CD8-positive, alpha-beta memory T cell (primary cell): ENCODE measurements around the gene DNAJC7. TPM values are rescaled to one million over a fixed set of nuclear protein-coding genes. Genes with fewer than 3 reads are reported as not detected.
"Not testable (repeated sequence)": the region's sequence is repeated elsewhere in the genome, so short reads cannot be mapped to it uniquely, and the experiment has no call there.

Experiments
- CTCF ChIA-PET: fragments of 350-600 bp; sonication (Branson Sonifier 250); formaldehyde crosslinking; loops from one replicate; lab custom pipeline; 2021; ENCODE audit warnings: antibody characterized with exemption; lab: Charles Lee
- POLR2A ChIA-PET: fragments of 350-600 bp; sonication (Branson Sonifier 250); formaldehyde crosslinking; loops from one replicate; lab custom pipeline; 2021; ENCODE audit warnings: antibody characterized with exemption; lab: Charles Lee
- DNase-seq, 5 donors: peaks; one replicate each; pipeline versions ENCODE4 v3.0.0 to v3.0.0-alpha.2; 2020 to 2022; ENCODE audit warnings: mixed read lengths in 1 of 5
- H3K27ac ChIP-seq: one replicate; pipeline ENCODE4 v1.7.0; 2013; ENCODE audit warnings: low read depth, mild to moderate bottlenecking, low read length, moderate library complexity
- H3K27me3 ChIP-seq: 2 replicates; pipeline ENCODE4 v1.7.0; 2013; ENCODE audit warnings: low read length, mild to moderate bottlenecking; ENCODE audit not compliant: insufficient read depth, poor library complexity, severe bottlenecking
- H3K36me3 ChIP-seq: 2 replicates; pipeline ENCODE4 v1.7.0; 2013; ENCODE audit warnings: mild to moderate bottlenecking, low read length, moderate library complexity; ENCODE audit not compliant: insufficient read depth
- H3K4me1 ChIP-seq: 2 replicates; pipeline ENCODE4 v1.7.0; 2013; ENCODE audit warnings: mild to moderate bottlenecking, low read length, moderate library complexity; ENCODE audit not compliant: insufficient read depth
- H3K4me3 ChIP-seq: 2 replicates; pipeline ENCODE4 v1.7.0; 2013; ENCODE audit warnings: mild to moderate bottlenecking, low read length
- H3K9me3 ChIP-seq: 2 replicates; pipeline ENCODE4 v1.7.0; 2013; ENCODE audit warnings: mild to moderate bottlenecking, low read length
- H3K27ac Mint-ChIP-seq, 8 donors: one replicate each; pipeline ENCODE4 v1.8.0; 2020 to 2021; ENCODE audit warnings: mixed read lengths in 8 of 8, mild to moderate bottlenecking in 6 of 8, inconsistent platforms in 3 of 8, moderate library complexity in 3 of 8
- H3K27me3 Mint-ChIP-seq, 2 donors: one replicate each; pipeline ENCODE4 v1.8.0; 2020 to 2021; ENCODE audit warnings: mixed read lengths in 2 of 2, mild to moderate bottlenecking in 1 of 2, moderate library complexity in 1 of 2
- H3K36me3 Mint-ChIP-seq, 3 donors: one replicate each; pipeline ENCODE4 v1.8.0; 2020 to 2021; ENCODE audit warnings: mixed read lengths in 3 of 3, inconsistent platforms in 1 of 3, mild to moderate bottlenecking in 1 of 3
- H3K4me1 Mint-ChIP-seq, 3 donors: one replicate each; pipeline ENCODE4 v1.8.0; 2020 to 2021; ENCODE audit warnings: mixed read lengths in 3 of 3, inconsistent platforms in 1 of 3, mild to moderate bottlenecking in 1 of 3
- H3K4me3 Mint-ChIP-seq, 7 donors: one replicate each; pipeline ENCODE4 v1.8.0; 2020 to 2021; ENCODE audit warnings: mixed read lengths in 7 of 7, mild to moderate bottlenecking in 6 of 7, moderate library complexity in 4 of 7, inconsistent platforms in 2 of 7
- H3K9me3 Mint-ChIP-seq, 5 donors: one replicate each; pipeline ENCODE4 v1.8.0; 2020 to 2022; ENCODE audit warnings: mixed read lengths in 5 of 5, mild to moderate bottlenecking in 3 of 5, moderate library complexity in 2 of 5, inconsistent platforms in 1 of 5
- polyA plus RNA-seq: library from polyadenylated mRNA; unstranded; fragments of 300-500 nt; fragmentation: Illumina TruSeq; gene quantifications from one replicate; pipeline ENCODE4 v1.2.3, GENCODE V29; 2021
- total RNA-seq, 2 experiments: library from RNA; stranded (reverse); gene quantifications; one replicate each; pipeline ENCODE4 v1.2.3, GENCODE V29; 2021

Gene DNAJC7
- total and polyA plus RNA-seq, 3 experiments from 2014 or later: 74.6 to 111 (median 111) TPM

DNA sequence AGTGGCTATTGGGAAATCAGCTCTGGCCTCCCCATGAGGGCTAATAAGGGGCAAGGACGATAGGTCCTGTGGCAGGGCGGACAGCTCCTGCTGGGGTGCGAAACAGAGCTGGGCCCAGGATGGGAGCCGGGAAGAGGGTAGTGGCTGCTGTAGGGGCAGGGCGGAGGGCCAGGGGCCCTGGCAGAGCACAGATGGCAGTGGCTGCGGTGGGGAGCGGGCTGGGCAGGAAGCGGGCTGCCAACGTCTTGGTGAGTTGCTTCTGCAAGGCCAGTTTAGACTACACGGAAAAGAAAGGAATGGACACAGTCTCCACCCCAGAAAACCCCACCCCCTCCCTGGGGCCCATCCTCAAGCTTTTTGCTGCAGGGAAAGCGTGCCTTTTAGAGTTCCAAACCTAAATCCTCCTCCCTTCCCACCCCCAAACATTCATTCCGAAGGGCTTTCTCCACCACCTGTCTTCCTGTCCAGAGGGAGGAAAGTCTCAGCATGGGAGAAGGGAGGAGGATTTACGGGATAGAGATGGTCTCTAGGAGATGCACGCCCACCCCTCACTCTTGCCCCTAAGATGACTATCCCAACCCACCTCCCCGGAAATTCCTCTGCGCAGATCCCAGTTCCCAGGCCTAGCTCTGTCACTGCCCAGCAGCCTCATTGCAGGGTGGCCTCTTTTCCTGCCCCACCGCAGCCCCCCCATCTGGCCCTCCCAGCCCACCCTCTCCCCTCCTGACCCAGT is 9.8 kb upstream of the DNAJC7 start:
- H3K4me3 ChIP-seq: no peak overlapping the region
- Mint-ChIP-seq H3K9me3 (no peaks in the 10 kb centered on the region), H3K36me3 (peaks cover 0 to 26% (median 5%) of the 10 kb centered on the region in 3 donors), H3K27me3 (peaks cover 0 to 9% of the 10 kb centered on the region in 2 donors), H3K27ac (peak overlapping the region in 2 of 8 donors; percentile 32 to 88), H3K4me1 (peaks cover 5 to 9% (median 8%) of the 10 kb centered on the region in 3 donors), H3K4me3 (no peak overlapping the region)
- H3K36me3 ChIP-seq: peaks cover 21% of the 10 kb centered on the region
- no peaks in the 10 kb centered on the region for H3K27me3 ChIP-seq
- DNase-seq: no peak
- ChIA-PET CTCF (interaction anchor here (1.0 to 10.4 kb wide), 5 partner anchors 10 to 90 kb away, joined by 3 to 109 read pairs (median 7); partner anchors contain the start of genes DHX58, DNAJC7 and KAT2A), POLR2A (interaction anchor here (1.3 kb wide), 1 partner anchor 23 kb away, joined by 3 read pairs; no protein-coding TSS in a partner anchor)
- H3K4me1 ChIP-seq: peaks cover 6% of the 10 kb centered on the region
- H3K27ac ChIP-seq: no peak overlapping the region
- no peaks in the 10 kb centered on the region for H3K9me3 ChIP-seq

DNA sequence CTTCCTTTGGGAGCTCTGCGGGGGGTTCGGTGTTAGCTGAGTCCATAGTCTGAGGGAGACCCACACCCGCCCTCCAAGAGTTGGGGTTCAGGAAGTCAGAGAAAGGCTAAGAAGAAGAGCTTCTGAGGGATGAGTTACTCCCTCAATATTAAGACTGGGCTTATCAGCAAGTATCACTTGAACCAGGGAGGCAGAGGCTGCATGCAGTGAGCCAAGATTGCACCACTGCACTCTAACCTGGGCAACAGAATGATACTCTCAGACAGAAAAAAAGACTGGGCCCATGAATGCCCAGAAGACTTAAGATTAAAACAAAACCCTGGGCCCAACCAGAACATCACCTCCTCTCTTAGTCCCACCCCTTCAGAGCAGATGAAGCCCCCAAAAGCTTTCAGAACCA is 8.7 kb upstream of the DNAJC7 start:
- CTCF ChIA-PET: interaction anchor here (1.0 to 10.4 kb wide), 12 partner anchors 9 to 381 kb away, joined by 3 to 109 read pairs (median 5); partner anchors contain the start of genes CNP, DHX58, DNAJC7 and KAT2A
- Mint-ChIP-seq H3K9me3 (no peaks in the 10 kb centered on the region), H3K4me3 (no peak overlapping the region), H3K27ac (no peak overlapping the region), H3K4me1 (peaks cover 11 to 17% (median 17%) of the 10 kb centered on the region in 3 donors), H3K27me3 (peaks cover 0 to 9% of the 10 kb centered on the region in 2 donors), H3K36me3 (peaks cover 0 to 32% (median 5%) of the 10 kb centered on the region in 3 donors)
- no peak overlapping the region for H3K27ac ChIP-seq
- H3K36me3 ChIP-seq: peaks cover 21% of the 10 kb centered on the region
- H3K9me3 ChIP-seq: no peaks in the 10 kb centered on the region
- POLR2A ChIA-PET: interaction anchor here (0.6 to 1.3 kb wide), 2 partner anchors 10 to 24 kb away, joined by 3 to 6 read pairs; no protein-coding TSS in a partner anchor
- H3K27me3 ChIP-seq: no peaks in the 10 kb centered on the region
- no peak for DNase-seq
- H3K4me1 ChIP-seq: peaks cover 13% of the 10 kb centered on the region
- no peak overlapping the region for H3K4me3 ChIP-seq

DNA sequence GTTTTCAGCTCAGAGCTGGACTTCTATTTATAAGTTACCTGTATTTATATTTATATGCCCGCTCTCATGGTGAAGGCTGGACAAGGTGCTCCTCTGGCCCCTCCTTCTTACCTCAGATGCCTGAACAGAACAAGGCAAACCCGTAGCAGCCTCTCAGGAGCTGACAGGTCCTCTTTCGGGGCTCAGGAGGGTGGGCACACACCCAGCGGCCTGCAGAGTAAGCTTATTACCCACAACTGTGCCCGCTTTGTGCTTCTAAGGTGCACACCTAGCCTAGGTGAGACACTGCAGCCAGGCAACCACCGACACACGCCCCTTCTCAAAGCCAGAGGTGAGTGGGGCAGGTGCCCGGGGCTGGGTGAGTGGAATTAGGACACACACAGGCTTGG is 7.9 kb upstream of the DNAJC7 start:
- no peak for DNase-seq
- ChIA-PET POLR2A (no interaction called here), CTCF (interaction anchor here (0.8 to 10.4 kb wide), 17 partner anchors 8 to 381 kb away, joined by 3 to 109 read pairs (median 3); partner anchors contain the start of genes CNP, DHX58, DNAJC7 and GHDC)
- H3K4me3 Mint-ChIP-seq: peak overlapping the region in 2 of 7 donors; percentile 32 to 64
- H3K4me1 ChIP-seq: peaks cover 21% of the 10 kb centered on the region
- no peak overlapping the region for H3K27ac ChIP-seq
- H3K4me3 ChIP-seq: no peak overlapping the region
- H3K9me3 Mint-ChIP-seq: no peaks in the 10 kb centered on the region
- H3K27ac Mint-ChIP-seq: peak overlapping the region in 2 of 8 donors; percentile 79 to 88
- H3K36me3 ChIP-seq: peaks cover 21% of the 10 kb centered on the region
- peaks cover 0 to 34% (median 5%) of the 10 kb centered on the region in 3 donors for H3K36me3 Mint-ChIP-seq
- no peaks in the 10 kb centered on the region for H3K9me3 ChIP-seq
- peaks cover 2 to 4% of the 10 kb centered on the region in 2 donors for H3K27me3 Mint-ChIP-seq
- peaks cover 17 to 25% (median 25%) of the 10 kb centered on the region in 3 donors for H3K4me1 Mint-ChIP-seq
- no peaks in the 10 kb centered on the region for H3K27me3 ChIP-seq

DNA sequence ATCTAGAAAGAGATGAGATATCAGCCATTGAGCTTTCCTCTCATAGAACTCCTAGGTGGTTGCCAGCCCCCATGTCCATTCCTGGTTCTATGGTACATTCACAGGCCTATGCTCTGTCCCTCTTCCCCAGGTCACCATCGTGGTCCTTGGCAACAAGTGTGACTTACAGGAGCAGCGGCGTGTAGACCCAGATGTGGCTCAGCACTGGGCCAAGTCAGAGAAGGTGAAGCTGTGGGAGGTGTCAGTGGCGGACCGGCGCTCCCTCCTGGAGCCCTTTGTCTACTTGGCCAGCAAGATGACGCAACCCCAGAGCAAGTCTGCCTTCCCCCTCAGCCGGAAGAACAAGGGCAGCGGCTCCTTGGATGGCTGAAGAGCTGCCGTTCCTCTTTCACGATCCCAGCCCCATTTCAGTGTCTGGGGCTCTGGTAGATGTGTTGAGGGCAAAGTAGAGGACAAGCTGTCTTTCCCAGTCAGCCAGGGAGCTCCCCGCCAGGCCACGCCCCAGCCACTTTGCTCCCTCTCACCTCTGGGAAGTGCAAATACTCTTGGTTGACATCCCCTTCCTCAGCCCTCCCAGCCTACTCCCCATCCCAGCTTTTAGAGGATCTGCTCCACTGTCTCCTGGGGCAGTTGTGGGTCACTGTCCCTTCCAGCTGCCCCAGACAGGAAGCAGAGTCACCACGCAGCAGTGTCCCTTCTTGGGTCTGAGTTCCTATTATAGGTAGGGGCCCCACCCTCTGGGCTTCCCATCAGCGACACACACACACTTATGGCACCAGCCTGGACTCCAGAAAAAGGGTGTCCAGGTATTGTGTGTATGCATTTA is 6.5 kb upstream of the DNAJC7 start:
- H3K27ac Mint-ChIP-seq: peak overlapping the region in 3 of 8 donors; percentile 29 to 58 (median 43)
- DNase-seq: no peak

GRCh38 chr17:42020845-42021244 is 3.6 kb upstream of the DNAJC7 start:
- peaks cover 48 to 62% (median 61%) of the 10 kb centered on the region in 3 donors for H3K4me1 Mint-ChIP-seq
- ChIA-PET CTCF (interaction anchor here (1.1 to 1.6 kb wide), 11 partner anchors 10 to 509 kb away, joined by 3 to 10 read pairs (median 3); partner anchors contain the start of gene DHX58), POLR2A (interaction anchor here (1.6 kb wide), 1 partner anchor 92 kb away, joined by 9 read pairs; the partner anchor contains the start of gene DHX58)
- not testable (repeated sequence) for DNase-seq, H3K9me3 ChIP-seq, H3K27me3 Mint-ChIP-seq, H3K9me3 Mint-ChIP-seq, H3K27me3 ChIP-seq
- H3K36me3 Mint-ChIP-seq: peaks cover 0 to 49% (median 5%) of the 10 kb centered on the region in 3 donors
- Histone ChIP-seq H3K4me1 (peaks cover 49% of the 10 kb centered on the region), H3K4me3 (peak overlapping the region; percentile 76), H3K36me3 (peaks cover 21% of the 10 kb centered on the region), H3K27ac (peak overlapping the region; percentile 68)
- peak overlapping the region in 6 of 8 donors; percentile 37 to 90 (median 60) for H3K27ac Mint-ChIP-seq
- H3K4me3 Mint-ChIP-seq: peak overlapping the region; percentile 86 to 100 (median 92)

More for the DNA sequence above, 6.5 kb upstream of the DNAJC7 start:
- Histone ChIP-seq H3K4me1 (peaks cover 31% of the 10 kb centered on the region), H3K9me3 (no peaks in the 10 kb centered on the region), H3K27ac (peak overlapping the region; percentile 47), H3K4me3 (no peak overlapping the region), H3K36me3 (peaks cover 21% of the 10 kb centered on the region), H3K27me3 (no peaks in the 10 kb centered on the region)
- ChIA-PET CTCF (interaction anchor here (0.6 to 10.4 kb wide), 9 partner anchors 8 to 115 kb away, joined by 3 to 109 read pairs (median 4); partner anchors contain the start of genes DHX58, KAT2A and ODAD4), POLR2A (interaction anchor here (0.6 to 0.7 kb wide), 2 partner anchors 97 to 330 kb away, joined by 3 to 9 read pairs; no protein-coding TSS in a partner anchor)
- Mint-ChIP-seq H3K4me3 (peak overlapping the region in 1 of 7 donors; percentile 40), H3K36me3 (peaks cover 0 to 35% (median 5%) of the 10 kb centered on the region in 3 donors), H3K4me1 (peaks cover 25 to 37% (median 35%) of the 10 kb centered on the region in 3 donors), H3K27me3 (peaks cover 2 to 4% of the 10 kb centered on the region in 2 donors), H3K9me3 (no peaks in the 10 kb centered on the region)

- H3K27ac Mint-ChIP-seq: peak within 1 kb of the TSS; percentile 74 to 99 (median 90)
Observed at GRCh38 chr17:42019509-42020404, 2.5 kb upstream of the DNAJC7 start, which contains the start of gene NKIRAS2. Gene NKIRAS2, plus strand, starts transcription at chr17:42020090. Its CDS starts 1,488 bp downstream, at chr17:42021578.

More at GRCh38 chr17:42019509-42020404, 2.5 kb upstream of the DNAJC7 start, which contains the start of gene NKIRAS2:
- ChIA-PET POLR2A (interaction anchor here (0.7 to 1.6 kb wide), 5 partner anchors 54 to 170 kb away, joined by 3 to 9 read pairs (median 3); partner anchors contain the start of genes CNP and DHX58), CTCF (interaction anchor here (0.7 to 1.6 kb wide), 15 partner anchors 8 to 341 kb away, joined by 3 to 10 read pairs (median 4); partner anchors contain the start of gene ODAD4)
- Histone ChIP-seq H3K27ac (peak within 1 kb of the TSS; percentile 68), H3K36me3 (peaks cover 21% of the 10 kb centered on the region), H3K27me3 (no peaks in the 10 kb centered on the region), H3K4me1 (peaks cover 54% of the 10 kb centered on the region), H3K9me3 (no peaks in the 10 kb centered on the region), H3K4me3 (peak within 1 kb of the TSS; percentile 76)
- Mint-ChIP-seq H3K9me3 (no peaks in the 10 kb centered on the region), H3K4me1 (peaks cover 55 to 69% (median 68%) of the 10 kb centered on the region in 3 donors), H3K36me3 (peaks cover 0 to 48% (median 4%) of the 10 kb centered on the region in 3 donors), H3K4me3 (peak within 1 kb of the TSS; percentile 86 to 100 (median 97)), H3K27me3 (peaks cover 0 to 2% of the 10 kb centered on the region in 2 donors)
- DNase-seq: peak; percentile 86 to 95 (median 92)
